HAP-1 (cell line): ENCODE measurements around the gene CAMTA1.

Source experiments
- DNase-seq, 2 experiments: peaks; one replicate each; pipeline ENCODE4 v3.0.0-alpha.2; 2016 to 2020; ENCODE audit warnings: low spot score in 2 of 2
- H3K27me3 ChIP-seq: fragments of 250-450 bp; sonication (Bioruptor Pico); 2 replicates; pipeline ENCODE4 v1.5.1; 2020; ENCODE audit warnings: low read depth, mild to moderate bottlenecking, moderate library complexity
- H3K36me3 ChIP-seq: fragments of 250-450 bp; sonication (Bioruptor Pico); replicated peaks from 2 replicates; pipeline ENCODE4 v1.5.1; 2020; ENCODE audit warnings: mild to moderate bottlenecking
- H3K4me1 ChIP-seq: fragments of 250-450 bp; sonication (Bioruptor Pico); 2 replicates; pipeline ENCODE4 v1.5.1; 2020; ENCODE audit warnings: mild to moderate bottlenecking
- H3K4me3 ChIP-seq: fragments of 250-450 bp; sonication (Bioruptor Pico); 2 replicates; pipeline ENCODE4 v1.5.1; 2020; ENCODE audit warnings: mild to moderate bottlenecking, moderate library complexity
- H3K9me3 ChIP-seq: fragments of 250-450 bp; sonication (Bioruptor Pico); 2 replicates; pipeline ENCODE4 v1.5.1; 2020; ENCODE audit warnings: mild to moderate bottlenecking, moderate library complexity
- in situ Hi-C: fragments of 300-500 bp; cut with MboI; formaldehyde crosslinking; loops from 3 replicates; pipeline ENCODE4 v1.14.3; 2020; ENCODE audit warnings: low sequenced_read_pairs, inconsistent platforms, mixed read lengths

Gene CAMTA1

GRCh38 chr1:7474786-7475502, 689.7 kb downstream of the CAMTA1 start:
- Histone ChIP-seq H3K4me3 (no peak overlapping the region), H3K27me3 (no peaks in the 10 kb centered on the region; the same call in 1 of the 2 replicates), H3K9me3 (no peaks in the 10 kb centered on the region), H3K36me3 (no peaks in the 10 kb centered on the region), H3K4me1 (no peaks in the 10 kb centered on the region)
- no peak for DNase-seq
- in situ Hi-C loops = no loop called here

- Histone ChIP-seq H3K27me3 (peaks cover 4% of the 10 kb centered on the region), H3K9me3 (no peaks in the 10 kb centered on the region), H3K4me1 (no peaks in the 10 kb centered on the region), H3K36me3 (no peaks in the 10 kb centered on the region), H3K4me3 (no peak overlapping the region)
- in situ Hi-C loops = no loop called here
- DNase-seq = no peak
Observed at GRCh38 chr1:7475691-7476090, 690.4 kb downstream of the CAMTA1 start.

- Histone ChIP-seq H3K4me3 (no peak overlapping the region), H3K9me3 (no peaks in the 10 kb centered on the region), H3K36me3 (no peaks in the 10 kb centered on the region), H3K4me1 (no peaks in the 10 kb centered on the region), H3K27me3 (peaks cover 8% of the 10 kb centered on the region)
- in situ Hi-C loops = no loop called here
- DNase-seq = no peak
Observed at GRCh38 chr1:7476402-7476801, 691.1 kb downstream of the CAMTA1 start.

GRCh38 chr1:7476861-7477547, 691.8 kb downstream of the CAMTA1 start:
- in situ Hi-C loops = no loop called here
- H3K4me3 ChIP-seq = no peak overlapping the region
- H3K4me1 ChIP-seq = no peaks in the 10 kb centered on the region
- H3K27me3 ChIP-seq = peaks cover 14% of the 10 kb centered on the region
- no peaks in the 10 kb centered on the region for H3K36me3 ChIP-seq
- H3K9me3 ChIP-seq = no peaks in the 10 kb centered on the region
- no peak for DNase-seq

GRCh38 chr1:7477593-7477992, 692.3 kb downstream of the CAMTA1 start:
- DNase-seq = no peak
- in situ Hi-C loops = no loop called here
- Histone ChIP-seq H3K4me1 (no peaks in the 10 kb centered on the region), H3K36me3 (no peaks in the 10 kb centered on the region), H3K9me3 (no peaks in the 10 kb centered on the region), H3K27me3 (peaks cover 19% of the 10 kb centered on the region), H3K4me3 (no peak overlapping the region)

GRCh38 chr1:7478142-7478790, 693.0 kb downstream of the CAMTA1 start:
- Histone ChIP-seq H3K36me3 (no peaks in the 10 kb centered on the region), H3K27me3 (peaks cover 24% of the 10 kb centered on the region), H3K4me3 (no peak overlapping the region), H3K4me1 (no peaks in the 10 kb centered on the region), H3K9me3 (no peaks in the 10 kb centered on the region)
- in situ Hi-C loops = no loop called here
- peak in 1 of 2 experiments; percentile 9 for DNase-seq

DNA sequence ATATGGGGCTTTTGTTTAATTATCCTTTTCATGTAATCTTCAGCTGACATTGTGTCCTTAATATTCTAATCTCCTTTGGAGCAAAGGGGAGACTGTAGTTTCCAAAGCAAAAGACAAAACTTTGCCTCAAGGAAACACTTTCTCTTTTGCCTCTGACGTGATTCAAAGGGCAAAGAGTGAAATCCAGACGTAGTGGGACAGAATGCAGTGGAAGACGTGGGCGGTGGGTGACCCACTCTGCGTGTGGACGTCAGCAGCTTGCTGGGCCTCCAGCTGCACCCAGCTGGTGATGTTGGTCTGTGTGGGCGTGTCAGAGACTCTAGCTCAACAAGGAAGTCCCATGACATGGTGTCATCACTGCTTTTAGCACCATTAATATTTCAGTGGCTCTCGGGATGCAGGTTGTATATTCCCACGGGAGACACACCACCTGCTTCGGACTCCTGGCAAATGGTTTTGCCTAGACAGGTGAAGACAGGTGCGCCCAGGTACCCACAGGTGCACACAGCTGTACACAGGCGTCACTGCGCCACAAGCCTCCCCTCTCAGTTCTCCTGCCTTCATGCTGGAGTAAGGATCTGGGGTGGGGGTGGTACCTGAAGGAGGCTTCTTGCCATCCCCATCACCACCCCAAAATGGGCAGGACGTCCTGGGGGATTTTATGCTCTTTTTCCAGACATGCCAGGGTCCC, 693.7 kb downstream of the CAMTA1 start:
- no peak for DNase-seq
- H3K4me1 ChIP-seq = no peaks in the 10 kb centered on the region
- no peaks in the 10 kb centered on the region for H3K9me3 ChIP-seq
- H3K27me3 ChIP-seq = peaks cover 28% of the 10 kb centered on the region
- in situ Hi-C loops = no loop called here
- H3K4me3 ChIP-seq = no peak overlapping the region
- no peaks in the 10 kb centered on the region for H3K36me3 ChIP-seq

GRCh38 chr1:7479571-7479970, 694.3 kb downstream of the CAMTA1 start:
- Histone ChIP-seq H3K4me1 (no peaks in the 10 kb centered on the region), H3K27me3 (peaks cover 28% of the 10 kb centered on the region), H3K4me3 (no peak overlapping the region), H3K36me3 (no peaks in the 10 kb centered on the region), H3K9me3 (no peaks in the 10 kb centered on the region)
- in situ Hi-C loops = no loop called here
- DNase-seq = no peak

DNA sequence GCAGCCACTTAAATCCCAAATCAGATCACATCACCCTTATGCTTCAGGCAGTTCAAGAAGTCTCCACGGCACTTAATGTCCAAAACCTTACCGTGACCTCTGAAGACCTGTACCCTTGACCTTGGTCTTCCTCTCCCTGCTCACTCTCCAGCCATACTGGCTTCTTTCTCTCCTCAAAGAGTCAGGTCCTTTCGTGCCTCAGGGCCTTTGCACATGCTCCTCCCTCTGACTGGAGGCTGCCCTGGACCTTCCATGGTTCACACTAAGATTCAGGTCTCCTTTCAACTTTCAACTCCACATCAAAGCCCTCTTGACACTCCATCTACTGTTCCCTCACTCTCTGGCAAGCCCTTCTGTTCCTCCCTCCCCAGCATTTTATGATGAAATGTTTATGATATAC, 695.9 kb downstream of the CAMTA1 start:
- Histone ChIP-seq H3K36me3 (no peaks in the 10 kb centered on the region), H3K4me1 (no peaks in the 10 kb centered on the region), H3K4me3 (no peak overlapping the region), H3K9me3 (no peaks in the 10 kb centered on the region), H3K27me3 (peaks cover 28% of the 10 kb centered on the region)
- no peak for DNase-seq
- in situ Hi-C loops = no loop called here

- no peak overlapping the region for H3K4me3 ChIP-seq
- no peaks in the 10 kb centered on the region for H3K36me3 ChIP-seq
- DNase-seq = no peak
- no peaks in the 10 kb centered on the region for H3K4me1 ChIP-seq
- in situ Hi-C loops = no loop called here
- no peaks in the 10 kb centered on the region for H3K9me3 ChIP-seq
- peaks cover 28% of the 10 kb centered on the region for H3K27me3 ChIP-seq
Observed at GRCh38 chr1:7482077-7482476, 696.8 kb downstream of the CAMTA1 start.

GRCh38 chr1:7482772-7483495, 697.7 kb downstream of the CAMTA1 start:
- no peak overlapping the region for H3K4me3 ChIP-seq
- no peaks in the 10 kb centered on the region for H3K4me1 ChIP-seq
- in situ Hi-C loops = no loop called here
- H3K27me3 ChIP-seq = peaks cover 28% of the 10 kb centered on the region
- no peak for DNase-seq
- no peaks in the 10 kb centered on the region for H3K36me3 ChIP-seq
- H3K9me3 ChIP-seq = no peaks in the 10 kb centered on the region

DNA sequence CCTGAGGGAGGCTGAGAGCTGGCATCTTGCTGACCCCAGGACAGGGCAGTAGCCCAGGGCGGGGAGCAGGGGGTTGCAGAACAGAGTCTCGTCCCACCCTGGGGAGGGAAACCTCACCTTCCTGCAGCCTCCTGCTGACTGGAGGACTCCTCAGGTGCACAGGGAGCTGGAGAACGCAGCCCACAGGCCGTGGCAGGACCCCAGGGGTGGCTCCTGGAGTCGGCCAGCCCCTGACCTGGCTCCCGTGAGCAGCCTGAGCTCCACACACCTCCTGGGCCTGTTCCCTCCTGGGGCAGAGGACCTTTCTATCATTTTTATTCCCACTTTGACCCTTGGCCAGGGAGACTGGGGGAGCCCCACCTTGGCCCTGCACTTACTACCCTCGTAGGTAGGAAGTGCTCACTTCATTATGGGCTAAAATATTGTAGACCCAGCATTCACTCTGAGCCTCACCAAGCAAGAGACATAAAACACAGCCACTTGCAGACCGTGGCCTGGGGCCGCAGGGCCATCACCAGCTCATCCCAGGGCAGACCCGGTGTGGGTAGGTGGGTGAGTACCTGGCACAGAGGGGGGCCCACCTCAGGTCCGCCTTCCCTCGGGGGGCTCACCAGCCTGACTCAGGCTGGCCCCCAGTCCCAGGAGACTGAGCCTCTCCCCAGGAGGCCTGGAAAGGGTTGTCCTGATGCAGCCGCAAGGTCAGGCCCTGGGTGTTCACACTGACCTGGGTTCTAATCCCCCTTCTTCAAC, 698.6 kb downstream of the CAMTA1 start:
- no peak overlapping the region for H3K4me3 ChIP-seq
- in situ Hi-C loops = no loop called here
- no peaks in the 10 kb centered on the region for H3K4me1 ChIP-seq
- no peaks in the 10 kb centered on the region for H3K36me3 ChIP-seq
- DNase-seq = no peak
- H3K27me3 ChIP-seq = peaks cover 28% of the 10 kb centered on the region
- H3K9me3 ChIP-seq = no peaks in the 10 kb centered on the region
